ENCODE data around the gene GGT6. TPM values are rescaled to one million over a fixed set of nuclear protein-coding genes. Genes with fewer than 3 reads are reported as not detected.
A peak's percentile ranks its signal among the peaks of the same experiment; 100 is the strongest.

Gene GGT6
- total RNA-seq, 4 donors from 2014 or later: 214 to 308 (median 283) TPM

- intact Hi-C loops (cut with DNase I; ENCODE audit: low total_unique reads): no loop called here
- TF ChIP-seq EP300 (IDR thresholded peaks at IDR 0.05; ENCODE audit: low read depth): no peak
These were observed 36.4 kb downstream of the GGT6 start for GRCh38 chr17:4523946-4524345.

GRCh38 chr17:4522661-4523060 is 37.7 kb downstream of the GGT6 start:
- no peak for TF ChIP-seq POLR2AphosphoS5 (IDR thresholded peaks at IDR 0.05)
- no peak for TF ChIP-seq CTCF (IDR thresholded peaks at IDR 0.05)
- TF ChIP-seq EP300 (IDR thresholded peaks at IDR 0.05; ENCODE audit: low read depth): no peak
- no peak for TF ChIP-seq POLR2A (IDR thresholded peaks at IDR 0.05)
- Histone ChIP-seq H3K4me3 (no peak overlapping the region), H3K27ac (peak overlapping the region in 1 of 4 donors; percentile 19), H3K36me3 (no peaks in the 10 kb centered on the region), H3K4me1 (peaks cover 0 to 11% (median 7%) of the 10 kb centered on the region in 4 donors), H3K27me3 (no peaks in the 10 kb centered on the region), H3K9me3 (no peaks in the 10 kb centered on the region)
- in situ Hi-C loops (cut with MboI; ENCODE audit: low pct_ligation_motif_present in 1 of 4, low pct_unique_long_range_greater_than_20kb in 1 of 4, low sequenced_read_pairs in 3 of 4) (no loop called here), intact Hi-C loops (cut with DNase I; ENCODE audit: low total_unique reads) (no loop called here)
- WGBS, 2 donors (ENCODE audit: low coverage in 1 of 2): 80 to 89% methylated on average over 1 to 6 of the region's 6 CpGs
- DNase-seq: no peak

More at GRCh38 chr17:4523946-4524345, 36.4 kb downstream of the GGT6 start:
- Histone ChIP-seq H3K36me3 (no peaks in the 10 kb centered on the region), H3K27ac (no peak overlapping the region), H3K9me3 (no peaks in the 10 kb centered on the region), H3K4me3 (no peak overlapping the region), H3K4me1 (peaks cover 0 to 11% (median 7%) of the 10 kb centered on the region in 4 donors), H3K27me3 (no peaks in the 10 kb centered on the region)
- in situ Hi-C loops (cut with MboI; ENCODE audit: low pct_ligation_motif_present in 1 of 4, low pct_unique_long_range_greater_than_20kb in 1 of 4, low sequenced_read_pairs in 3 of 4): no loop called here
- WGBS, 2 donors (ENCODE audit: low coverage in 1 of 2): 50 to 83% methylated on average over 1 to 8 of the region's 8 CpGs
- DNase-seq: no peak

GRCh38 chr17:4520894-4521600 is 39.3 kb downstream of the GGT6 start:
- H3K27ac ChIP-seq: peak overlapping the region; percentile 20 to 49 (median 47)
- DNase-seq: peak; percentile 36
- H3K4me3 ChIP-seq: no peak overlapping the region
- no peaks in the 10 kb centered on the region for H3K9me3 ChIP-seq
- no peaks in the 10 kb centered on the region for H3K27me3 ChIP-seq
- H3K36me3 ChIP-seq: no peaks in the 10 kb centered on the region
- peaks cover 0 to 11% (median 7%) of the 10 kb centered on the region in 4 donors for H3K4me1 ChIP-seq
- in situ Hi-C loops (cut with MboI; ENCODE audit: low pct_ligation_motif_present in 1 of 4, low pct_unique_long_range_greater_than_20kb in 1 of 4, low sequenced_read_pairs in 3 of 4) (no loop called here), intact Hi-C loops (cut with DNase I; ENCODE audit: low total_unique reads) (no loop called here)
- TF ChIP-seq POLR2A (IDR thresholded peaks at IDR 0.05) (no peak), POLR2AphosphoS5 (IDR thresholded peaks at IDR 0.05) (no peak), CTCF (IDR thresholded peaks at IDR 0.05) (no peak), EP300 (IDR thresholded peaks at IDR 0.05; ENCODE audit: low read depth) (no peak)
- 60 to 69% methylated on average over 3 to 8 of the region's 8 CpGs for WGBS, 2 donors (ENCODE audit: low coverage in 1 of 2)

- Histone ChIP-seq H3K4me1 (peaks cover 0 to 11% (median 7%) of the 10 kb centered on the region in 4 donors), H3K36me3 (no peaks in the 10 kb centered on the region), H3K4me3 (no peak overlapping the region), H3K9me3 (no peaks in the 10 kb centered on the region), H3K27me3 (no peaks in the 10 kb centered on the region), H3K27ac (peak overlapping the region; percentile 46 to 49 (median 47))
- DNase-seq: no peak
- intact Hi-C loops (cut with DNase I; ENCODE audit: low total_unique reads): no loop called here
- TF ChIP-seq EP300 (IDR thresholded peaks at IDR 0.05; ENCODE audit: low read depth) (no peak), POLR2A (IDR thresholded peaks at IDR 0.05) (no peak), CTCF (IDR thresholded peaks at IDR 0.05) (no peak), POLR2AphosphoS5 (IDR thresholded peaks at IDR 0.05) (no peak)
- in situ Hi-C loops (cut with MboI; ENCODE audit: low pct_ligation_motif_present in 1 of 4, low pct_unique_long_range_greater_than_20kb in 1 of 4, low sequenced_read_pairs in 3 of 4): no loop called here
- 87% methylated on average over 19 of the region's 19 CpGs; no CpG with 5 or more reads in 1 of the 2 donors for WGBS, 2 donors (ENCODE audit: low coverage in 1 of 2)
These were observed 40.1 kb downstream of the GGT6 start for GRCh38 chr17:4520060-4520893.
